ENCODE data around the gene RPS27.

- TF ChIP-seq CTCF (IDR thresholded peaks at IDR 0.05 in 4 of 5, conservative IDR thresholded peaks at IDR 0.05 in 1 of 5) (no peak), POLR2A (IDR thresholded peaks at IDR 0.05) (no peak)
These were observed 22.6 kb upstream of the RPS27 start for GRCh38 chr1:153968000-153968363.

All from gastrocnemius medialis (tissue), 4 donors.